ENCODE measurements around the gene HBE1. TPM values are rescaled to one million over a fixed set of nuclear protein-coding genes. Genes with fewer than 3 reads are reported as not detected.

The HBE1 gene
- total and polyA plus RNA-seq, 9 of the 15 experiments (the other 6 are each of a cell fraction or from before 2014, with no cell fraction given), result 612 to 10,250 (median 2,181) TPM

DNA sequence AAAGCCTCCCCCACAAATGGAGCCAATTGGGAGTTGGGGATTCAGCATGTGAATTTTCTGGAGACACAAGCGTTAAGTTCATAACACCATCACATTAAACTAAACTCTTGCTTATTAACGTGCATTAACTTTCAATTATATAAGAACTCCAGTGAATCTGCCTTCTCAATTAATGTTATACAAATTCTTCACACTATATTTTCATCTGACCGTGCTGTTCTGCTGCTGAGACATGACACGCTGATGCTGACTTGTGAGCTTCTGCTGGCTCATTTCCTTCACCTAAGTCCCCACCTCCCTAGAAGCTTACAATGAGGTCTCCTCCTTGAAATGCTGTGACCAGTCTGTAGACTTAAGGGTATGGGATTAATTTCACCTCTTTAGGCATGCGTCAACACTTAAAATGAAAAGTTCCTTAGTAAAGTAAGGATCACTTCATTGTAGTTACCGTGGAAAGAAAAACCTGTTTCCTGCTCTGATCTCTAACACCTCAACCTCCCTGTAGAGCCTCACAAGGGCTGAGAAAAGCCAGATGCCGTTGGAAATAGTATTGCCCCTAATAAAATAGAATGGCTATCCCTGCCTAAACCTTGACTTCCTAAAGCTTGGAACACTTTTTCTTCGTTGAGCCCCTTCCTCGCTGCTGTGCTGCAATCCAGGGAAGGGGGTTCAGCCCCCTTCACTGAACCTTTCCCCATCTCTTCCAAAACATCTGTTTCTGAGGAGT lies 17.4 kb downstream of the HBE1 start:
- Histone ChIP-seq H3K4me2 (ENCODE audit: insufficient read depth, low read length) (peak overlapping the region; percentile 94), H3K4me3 (peak overlapping the region; percentile 58), H3K4me1 (replicated peaks in 1 of 2; ENCODE audit: control insufficient read depth in 2 of 2, insufficient read depth in 2 of 2, low read length in 2 of 2) (peaks cover 11 to 20% of the 10 kb centered on the region in 2 experiments), H3K36me3 (ENCODE audit: control insufficient read depth, insufficient read depth, low read length) (peaks cover 27% of the 10 kb centered on the region), H4K20me1 (replicated peaks; ENCODE audit: control insufficient read depth, insufficient read depth, low read length) (peaks cover 4% of the 10 kb centered on the region; the same call in 1 of the 2 replicates), H3K9me1 (ENCODE audit: control insufficient read depth, insufficient read depth, low read length) (no peaks in the 10 kb centered on the region), H3K9ac (ENCODE audit: insufficient read depth in 1 of 2, low read depth in 2 of 2, low read length in 2 of 2) (peak overlapping the region; percentile 70 to 86), H3K9me3 (replicated peaks; ENCODE audit: control insufficient read depth, insufficient read depth, low read depth, low read length) (no peaks in the 10 kb centered on the region), H3K27ac (ENCODE audit: extremely low read depth, low read depth, low read length) (peak overlapping the region; percentile 73), H3K27me3 (ENCODE audit: control insufficient read depth in 2 of 2, insufficient read depth in 2 of 2, low read length in 2 of 2) (no peaks in the 10 kb centered on the region), H3K79me2 (ENCODE audit: control insufficient read depth, insufficient read depth, low read length) (peaks cover 79% of the 10 kb centered on the region), H2AFZ (ENCODE audit: low read depth, low read length) (no peak overlapping the region; the same call in 1 of the 2 replicates)
- BruUV-seq (replicated peaks), result no TSS peak
- DNase-seq (ENCODE audit: extremely low read depth in 1 of 4, low spot score in 3 of 4) (peak in 3 of 4 experiments; percentile 46 to 72 (median 59)), FAIRE-seq (no peak), ATAC-seq (0 out of 3 replicates have a peak, but pooled peaks have one; percentile 4)
- ChIA-PET POLR2A (interaction anchor here (0.6 to 6.9 kb wide), 7 partner anchors 10 to 1569 kb away, joined by 3 to 30 read pairs (median 6); partner anchors contain the start of gene HBE1), CTCF (ENCODE audit: low intra/inter-chr PET ratio) (no interaction called here)
- intact Hi-C loops (cut with micrococcal nuclease) (loop anchor here (2.0 kb wide), 1 partner anchor 36 kb away; no protein-coding TSS in a partner anchor), in situ Hi-C loops (cut with MboI) (no loop called here)
- 4% methylated on average over 9 of the region's 9 CpGs for WGBS (ENCODE audit: insufficient coverage, low coverage, missing lambda C conversion rate)
- TF ChIP-seq, protein P1, sequence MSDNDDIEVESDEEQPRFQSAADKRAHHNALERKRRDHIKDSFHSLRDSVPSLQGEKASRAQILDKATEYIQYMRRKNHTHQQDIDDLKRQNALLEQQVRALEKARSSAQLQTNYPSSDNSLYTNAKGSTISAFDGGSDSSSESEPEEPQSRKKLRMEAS (CRISPR knock-in tag; IDR thresholded peaks at IDR 0.05), result no peak
- TF ChIP-seq PML (IDR thresholded peaks at IDR 0.05; ENCODE audit: low read length), result peak; percentile 37; the same call in 1 of the 2 replicates
- TF ChIP-seq ADNP (tag; IDR thresholded peaks at IDR 0.05), result no peak
- no peak for TF ChIP-seq ZMIZ1 (IDR thresholded peaks at IDR 0.05; ENCODE audit: low read depth in 2 of 2, low read length in 2 of 2)
- TF ChIP-seq MAFG (tag; conservative IDR thresholded peaks at IDR 0.05), result no peak
- no peak for TF ChIP-seq EP400 (IDR thresholded peaks at IDR 0.05)
- TF ChIP-seq, protein P2, sequence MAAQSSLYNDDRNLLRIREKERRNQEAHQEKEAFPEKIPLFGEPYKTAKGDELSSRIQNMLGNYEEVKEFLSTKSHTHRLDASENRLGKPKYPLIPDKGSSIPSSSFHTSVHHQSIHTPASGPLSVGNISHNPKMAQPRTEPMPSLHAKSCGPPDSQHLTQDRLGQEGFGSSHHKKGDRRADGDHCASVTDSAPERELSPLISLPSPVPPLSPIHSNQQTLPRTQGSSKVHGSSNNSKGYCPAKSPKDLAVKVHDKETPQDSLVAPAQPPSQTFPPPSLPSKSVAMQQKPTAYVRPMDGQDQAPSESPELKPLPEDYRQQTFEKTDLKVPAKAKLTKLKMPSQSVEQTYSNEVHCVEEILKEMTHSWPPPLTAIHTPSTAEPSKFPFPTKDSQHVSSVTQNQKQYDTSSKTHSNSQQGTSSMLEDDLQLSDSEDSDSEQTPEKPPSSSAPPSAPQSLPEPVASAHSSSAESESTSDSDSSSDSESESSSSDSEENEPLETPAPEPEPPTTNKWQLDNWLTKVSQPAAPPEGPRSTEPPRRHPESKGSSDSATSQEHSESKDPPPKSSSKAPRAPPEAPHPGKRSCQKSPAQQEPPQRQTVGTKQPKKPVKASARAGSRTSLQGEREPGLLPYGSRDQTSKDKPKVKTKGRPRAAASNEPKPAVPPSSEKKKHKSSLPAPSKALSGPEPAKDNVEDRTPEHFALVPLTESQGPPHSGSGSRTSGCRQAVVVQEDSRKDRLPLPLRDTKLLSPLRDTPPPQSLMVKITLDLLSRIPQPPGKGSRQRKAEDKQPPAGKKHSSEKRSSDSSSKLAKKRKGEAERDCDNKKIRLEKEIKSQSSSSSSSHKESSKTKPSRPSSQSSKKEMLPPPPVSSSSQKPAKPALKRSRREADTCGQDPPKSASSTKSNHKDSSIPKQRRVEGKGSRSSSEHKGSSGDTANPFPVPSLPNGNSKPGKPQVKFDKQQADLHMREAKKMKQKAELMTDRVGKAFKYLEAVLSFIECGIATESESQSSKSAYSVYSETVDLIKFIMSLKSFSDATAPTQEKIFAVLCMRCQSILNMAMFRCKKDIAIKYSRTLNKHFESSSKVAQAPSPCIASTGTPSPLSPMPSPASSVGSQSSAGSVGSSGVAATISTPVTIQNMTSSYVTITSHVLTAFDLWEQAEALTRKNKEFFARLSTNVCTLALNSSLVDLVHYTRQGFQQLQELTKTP (IDR thresholded peaks at IDR 0.05; ENCODE audit: low read depth in 1 of 2, partially characterized antibody in 2 of 2), result no peak
- TF ChIP-seq SMAD3 (CRISPR knock-in tag; conservative IDR thresholded peaks at IDR 0.05), result no peak
- TF ChIP-seq MAFK (IDR thresholded peaks at IDR 0.05; ENCODE audit: low read length), result peak; percentile 5; the same call in 1 of the 2 replicates
- no peak for TF ChIP-seq ZNF79 (CRISPR knock-in tag; IDR thresholded peaks at IDR 0.05; ENCODE audit: low read depth)
- 0 out of 4 replicates have a peak, but pooled peaks of 1 of the 2 experiments have one; percentile 24 for TF ChIP-seq NRF1 (conservative IDR thresholded peaks at IDR 0.05 in 1 of 2, IDR thresholded peaks at IDR 0.05 in 1 of 2)

All from K562 (cell line).